Measurements from ENCODE around the gene TMTC2. TPM values are rescaled to one million over a fixed set of nuclear protein-coding genes. Genes with fewer than 3 reads are reported as not detected.

The TMTC2 gene
- total and polyA plus RNA-seq, 3 donors from 2014 or later: 8.1 to 22.4 (median 19.4) TPM

DNA sequence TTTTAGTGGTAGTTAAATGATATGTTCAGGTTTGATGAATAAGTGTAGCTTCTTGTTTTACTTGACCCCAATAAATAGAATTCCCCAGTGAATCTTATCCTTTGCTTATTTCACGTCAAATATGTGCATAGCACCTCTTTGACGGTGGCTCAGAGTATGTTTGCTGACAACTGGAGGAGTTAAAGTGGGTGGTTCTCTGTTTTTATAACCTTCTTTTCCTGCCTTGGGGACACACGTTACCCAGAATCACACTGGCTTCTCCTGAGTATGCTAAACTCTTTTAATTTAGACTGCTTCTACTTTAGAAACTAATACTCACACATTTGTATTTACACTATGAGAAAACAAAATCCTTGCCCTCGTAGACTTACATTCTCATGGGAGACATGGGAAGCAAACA lies 62.3 kb downstream of the TMTC2 start:
- DNase-seq: no peak
- Histone ChIP-seq H3K4me3 (no peak overlapping the region), H3K36me3 (ENCODE audit: low read depth, missing control alignments) (no peaks in the 10 kb centered on the region), H3K27ac (no peak overlapping the region), H3K27me3 (no peaks in the 10 kb centered on the region), H3K4me1 (no peaks in the 10 kb centered on the region), H3K9me3 (no peaks in the 10 kb centered on the region)
- intact Hi-C loops (cut with DNase I; ENCODE audit: low total_unique reads): no loop called here
- TF ChIP-seq CTCF (IDR thresholded peaks at IDR 0.05) (no peak), POLR2A (IDR thresholded peaks at IDR 0.05) (no peak)
- 63 to 64% methylated on average over 4 of the region's 4 CpGs for WGBS, 2 donors

DNA sequence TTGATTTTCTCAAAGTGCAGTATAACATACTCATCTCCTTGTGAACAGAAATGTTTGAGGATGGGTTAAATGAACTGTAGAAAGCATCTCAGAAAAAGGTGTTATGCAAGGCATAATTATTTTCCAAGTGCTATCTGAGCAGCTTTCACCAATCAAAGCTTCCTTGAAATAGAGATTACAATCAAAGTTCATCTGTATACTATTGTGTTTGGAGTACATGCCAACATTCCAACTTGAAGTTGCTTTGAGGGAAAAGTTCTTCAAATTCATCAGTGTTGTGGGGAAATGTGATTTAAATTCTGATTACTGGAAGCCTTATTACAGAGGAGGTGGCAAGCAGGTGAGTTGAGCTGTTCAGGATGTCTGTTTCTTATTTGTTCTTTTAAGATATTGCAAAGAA lies 68.2 kb downstream of the TMTC2 start:
- no peak for TF ChIP-seq POLR2A (IDR thresholded peaks at IDR 0.05)
- no peak for TF ChIP-seq CTCF (IDR thresholded peaks at IDR 0.05)
- no peak overlapping the region for H3K4me3 ChIP-seq
- intact Hi-C loops (cut with DNase I; ENCODE audit: low total_unique reads): no loop called here
- H3K27ac ChIP-seq: no peak overlapping the region
- peaks cover 5% of the 10 kb centered on the region for H3K4me1 ChIP-seq
- no peaks in the 10 kb centered on the region for H3K9me3 ChIP-seq
- no peaks in the 10 kb centered on the region for H3K36me3 ChIP-seq (ENCODE audit: low read depth, missing control alignments)
- DNase-seq: no peak
- no peaks in the 10 kb centered on the region for H3K27me3 ChIP-seq

DNA sequence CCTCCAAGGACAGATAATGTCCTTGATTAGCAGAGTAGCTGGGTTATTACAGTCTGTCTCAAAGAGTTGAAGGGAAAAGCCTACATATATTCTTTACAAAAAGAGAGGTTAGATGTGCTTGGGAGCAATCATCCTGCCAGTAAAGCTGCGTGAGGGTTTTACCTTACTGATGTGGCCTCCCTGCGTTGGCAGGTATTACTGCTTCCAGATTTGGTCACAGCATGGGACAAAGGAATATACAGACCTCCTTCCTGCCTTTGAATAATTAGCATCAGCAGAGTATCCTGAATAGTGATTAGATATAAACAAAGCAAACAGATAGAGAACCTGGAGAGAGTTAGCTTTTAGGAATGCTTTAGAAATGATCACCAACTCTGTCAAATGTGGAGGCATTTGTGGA lies 69.6 kb downstream of the TMTC2 start:
- Histone ChIP-seq H3K27ac (no peak overlapping the region), H3K4me1 (peaks cover 5% of the 10 kb centered on the region), H3K9me3 (no peaks in the 10 kb centered on the region), H3K4me3 (no peak overlapping the region), H3K36me3 (ENCODE audit: low read depth, missing control alignments) (no peaks in the 10 kb centered on the region), H3K27me3 (no peaks in the 10 kb centered on the region)
- no peak for DNase-seq
- 77 to 84% methylated on average over 2 of the region's 2 CpGs for WGBS, 2 donors
- intact Hi-C loops (cut with DNase I; ENCODE audit: low total_unique reads): no loop called here
- TF ChIP-seq CTCF (IDR thresholded peaks at IDR 0.05) (no peak), POLR2A (IDR thresholded peaks at IDR 0.05) (no peak)

DNA sequence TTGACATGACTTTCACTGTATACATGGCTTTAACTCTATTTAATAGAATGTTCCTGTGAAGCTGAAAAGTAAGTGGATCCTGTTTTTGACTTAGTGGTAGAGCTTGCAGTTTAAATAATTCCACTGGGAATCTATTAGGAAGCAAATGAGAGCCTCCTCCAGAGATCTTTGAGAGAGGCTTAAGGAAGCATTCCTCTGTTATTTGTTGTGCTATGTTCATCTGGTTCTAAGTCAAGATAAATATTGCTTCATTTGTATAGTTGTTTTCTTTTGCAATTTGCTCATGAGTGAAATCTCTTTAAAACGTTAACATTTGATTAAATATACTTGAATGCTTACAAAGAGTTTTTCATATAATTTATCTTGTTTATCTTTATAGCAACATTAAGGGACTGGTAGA lies 70.4 kb downstream of the TMTC2 start:
- no peak for DNase-seq
- 26 to 48% methylated on average over 1 of the region's 1 CpG for whole genome bisulfite sequencing, 2 donors
- Histone ChIP-seq H3K9me3 (no peaks in the 10 kb centered on the region), H3K36me3 (ENCODE audit: low read depth, missing control alignments) (no peaks in the 10 kb centered on the region), H3K27ac (no peak overlapping the region), H3K4me1 (peaks cover 5% of the 10 kb centered on the region), H3K4me3 (no peak overlapping the region), H3K27me3 (no peaks in the 10 kb centered on the region)
- no peak for TF ChIP-seq CTCF (IDR thresholded peaks at IDR 0.05)
- no peak for TF ChIP-seq POLR2A (IDR thresholded peaks at IDR 0.05)
- intact Hi-C loops (cut with DNase I; ENCODE audit: low total_unique reads): no loop called here

DNA sequence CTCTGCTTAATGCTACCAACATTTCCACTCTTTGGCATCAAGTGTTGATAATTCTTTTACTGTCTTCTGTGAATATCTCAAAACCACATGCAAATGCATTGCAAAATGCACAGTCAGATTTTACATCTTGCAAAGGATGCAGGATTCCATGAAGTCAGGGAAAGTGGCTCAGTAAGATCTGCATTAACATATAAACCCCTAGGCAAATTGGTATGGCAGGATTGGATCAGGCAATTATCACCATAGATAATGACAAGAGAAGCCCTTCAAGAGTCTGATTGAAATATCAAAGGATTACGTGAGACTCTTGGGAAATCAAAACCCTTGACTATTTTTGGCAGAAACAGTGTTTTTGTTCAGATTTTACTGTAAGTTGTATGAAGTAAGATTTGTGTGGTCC lies 71.0 kb downstream of the TMTC2 start:
- DNase-seq: no peak
- no peak overlapping the region for H3K27ac ChIP-seq
- H3K4me3 ChIP-seq: no peak overlapping the region
- WGBS, 2 donors: 61 to 83% methylated on average over 1 of the region's 1 CpG
- intact Hi-C loops (cut with DNase I; ENCODE audit: low total_unique reads): no loop called here
- H3K4me1 ChIP-seq: peaks cover 5% of the 10 kb centered on the region
- H3K27me3 ChIP-seq: no peaks in the 10 kb centered on the region
- H3K9me3 ChIP-seq: no peaks in the 10 kb centered on the region
- H3K36me3 ChIP-seq (ENCODE audit: low read depth, missing control alignments): no peaks in the 10 kb centered on the region
- TF ChIP-seq POLR2A (IDR thresholded peaks at IDR 0.05) (no peak), CTCF (IDR thresholded peaks at IDR 0.05) (no peak)

Data from testis (tissue), 3 donors.